ENCODE results near the gene TIAM1. TPM values are rescaled to one million over a fixed set of nuclear protein-coding genes. Genes with fewer than 3 reads are reported as not detected.

The TIAM1 gene
- total RNA-seq, 1 donor from 2014 or later: 35.4 TPM

GRCh38 chr21:31354604-31355443 lies 10.8 kb upstream of the TIAM1 start:
- TF ChIP-seq CTCF (IDR thresholded peaks at IDR 0.05; ENCODE audit: unreplicated experiment): no peak
- Mint-ChIP-seq H3K4me1 (ENCODE audit: low read depth) (no peaks in the 10 kb centered on the region), H3K27me3 (no peaks in the 10 kb centered on the region), H3K4me3 (ENCODE audit: low read depth) (no peak overlapping the region), H3K36me3 (ENCODE audit: insufficient read depth) (no peaks in the 10 kb centered on the region), H3K9me3 (ENCODE audit: low read depth) (peaks cover 4% of the 10 kb centered on the region), H3K27ac (no peak overlapping the region)
- no peak for DNase-seq (ENCODE audit: low spot score, unreplicated experiment)

GRCh38 chr21:31354122-31354521 lies 10.1 kb upstream of the TIAM1 start:
- Mint-ChIP-seq H3K4me3 (ENCODE audit: low read depth) (no peak overlapping the region), H3K36me3 (ENCODE audit: insufficient read depth) (no peaks in the 10 kb centered on the region), H3K27ac (no peak overlapping the region), H3K4me1 (ENCODE audit: low read depth) (no peaks in the 10 kb centered on the region), H3K9me3 (ENCODE audit: low read depth) (peaks cover 4% of the 10 kb centered on the region), H3K27me3 (no peaks in the 10 kb centered on the region)
- DNase-seq (ENCODE audit: low spot score, unreplicated experiment): no peak
- TF ChIP-seq CTCF (IDR thresholded peaks at IDR 0.05; ENCODE audit: unreplicated experiment): no peak

- Mint-ChIP-seq H3K9me3 (ENCODE audit: low read depth) (peaks cover 7% of the 10 kb centered on the region), H3K36me3 (ENCODE audit: insufficient read depth) (no peaks in the 10 kb centered on the region)
Observed at GRCh38 chr21:31352836-31353235, 8.8 kb upstream of the TIAM1 start.

GRCh38 chr21:31351960-31352359 lies 7.9 kb upstream of the TIAM1 start:
- Mint-ChIP-seq H3K36me3 (ENCODE audit: insufficient read depth) (no peaks in the 10 kb centered on the region), H3K9me3 (ENCODE audit: low read depth) (peaks cover 7% of the 10 kb centered on the region), H3K27ac (no peak overlapping the region), H3K4me3 (ENCODE audit: low read depth) (no peak overlapping the region), H3K27me3 (peaks cover 3% of the 10 kb centered on the region), H3K4me1 (ENCODE audit: low read depth) (peaks cover 3% of the 10 kb centered on the region)
- no peak for DNase-seq (ENCODE audit: low spot score, unreplicated experiment)
- no peak for TF ChIP-seq CTCF (IDR thresholded peaks at IDR 0.05; ENCODE audit: unreplicated experiment)

More at GRCh38 chr21:31352836-31353235, 8.8 kb upstream of the TIAM1 start:
- no peak for TF ChIP-seq CTCF (IDR thresholded peaks at IDR 0.05; ENCODE audit: unreplicated experiment)
- no peak overlapping the region for H3K4me3 Mint-ChIP-seq (ENCODE audit: low read depth)
- no peaks in the 10 kb centered on the region for H3K4me1 Mint-ChIP-seq (ENCODE audit: low read depth)
- no peak overlapping the region for H3K27ac Mint-ChIP-seq
- H3K27me3 Mint-ChIP-seq: no peaks in the 10 kb centered on the region
- no peak for DNase-seq (ENCODE audit: low spot score, unreplicated experiment)

GRCh38 chr21:31351438-31351837 lies 7.4 kb upstream of the TIAM1 start:
- no peak for DNase-seq (ENCODE audit: low spot score, unreplicated experiment)
- Mint-ChIP-seq H3K4me1 (ENCODE audit: low read depth) (peaks cover 3% of the 10 kb centered on the region), H3K27me3 (peaks cover 5% of the 10 kb centered on the region), H3K9me3 (ENCODE audit: low read depth) (peaks cover 7% of the 10 kb centered on the region), H3K27ac (no peak overlapping the region), H3K36me3 (ENCODE audit: insufficient read depth) (no peaks in the 10 kb centered on the region), H3K4me3 (ENCODE audit: low read depth) (no peak overlapping the region)
- TF ChIP-seq CTCF (IDR thresholded peaks at IDR 0.05; ENCODE audit: unreplicated experiment): no peak

All from progenitor cell of endocrine pancreas (in vitro differentiated cells).